Kidney (tissue), 14 donors: ENCODE measurements around the gene DCAF11. TPM values are rescaled to one million over a fixed set of nuclear protein-coding genes. Genes with fewer than 3 reads are reported as not detected.
"Not testable (repeated sequence)": the region's sequence is repeated elsewhere in the genome, so short reads cannot be mapped to it uniquely, and the experiment has no call there.

Experiments
- DNase-seq, 5 donors: peaks; one replicate each; pipeline ENCODE4 v3.0.0-alpha.2; 2013 to 2020
- FAIRE-seq: peaks from 2 replicates; lab custom pipeline; 2012; peaks lifted over from hg19 to GRCh38; lab: Jason Lieb, UNC
- H3K27ac ChIP-seq, 2 donors: one replicate each; pipeline ENCODE4 v1.7.0; 2013; ENCODE audit warnings: low read depth in 2 of 2, low read length in 2 of 2, inconsistent platforms in 1 of 2
- H3K27me3 ChIP-seq: one replicate; pipeline ENCODE4 v1.7.1; 2013; ENCODE audit warnings: low read length, inconsistent platforms; ENCODE audit not compliant: control insufficient read depth, insufficient read depth
- H3K36me3 ChIP-seq, 3 donors: one replicate each; pipeline versions ENCODE4 v1.7.0 to v1.7.1; 2013; ENCODE audit warnings: low read length in 3 of 3, control low read depth in 1 of 3, inconsistent platforms in 1 of 3; ENCODE audit not compliant: insufficient read depth in 3 of 3, control insufficient read depth in 2 of 3
- H3K4me1 ChIP-seq, 3 donors: one replicate each; pipeline versions ENCODE4 v1.7.0 to v1.7.1; 2013; ENCODE audit warnings: low read length in 3 of 3, inconsistent platforms in 1 of 3, low read depth in 1 of 3; ENCODE audit not compliant: control insufficient read depth in 2 of 3, insufficient read depth in 2 of 3
- H3K4me3 ChIP-seq, 3 donors: one replicate each; pipeline versions ENCODE4 v1.7.0 to v1.8.1; 2013; ENCODE audit warnings: low read length in 3 of 3, control low read depth in 1 of 3, inconsistent platforms in 1 of 3
- H3K9ac ChIP-seq, 3 donors: one replicate each; pipeline versions ENCODE4 v1.7.0 to v1.7.1; 2013; ENCODE audit warnings: low read length in 3 of 3, control low read depth in 1 of 3, inconsistent platforms in 1 of 3
- H3K9me3 ChIP-seq, 3 donors: one replicate each; pipeline versions ENCODE4 v1.7.0 to v1.7.1; 2013; ENCODE audit warnings: low read length in 3 of 3, control low read depth in 1 of 3, inconsistent platforms in 1 of 3; ENCODE audit not compliant: control insufficient read depth in 2 of 3, insufficient read depth in 1 of 3
- intact Hi-C: fragments of 100-400 bp; cut with DNase I; formaldehyde crosslinking; loops from one replicate; pipeline ENCODE4 v1.11.1; 2022
- polyA plus RNA-seq: library from polyadenylated mRNA; stranded (reverse); fragments of 350-450 nt; fragmentation: Illumina TruSeq; extraction: RNeasy Lipid Tissue Mini Kit (QIAGEN cat#74804); gene quantifications from one replicate; pipeline ENCODE4 v1.2.3, GENCODE V29; 2014; ENCODE audit warnings: low read depth, low replicate concordance; ENCODE audit not compliant: insufficient read depth
- total RNA-seq: library from RNA; stranded (reverse); fragmentation: NEBNext Ultra II Directional; extraction: Animal tissue kit (Norgen Biotek cat#: 25700); gene quantifications from one replicate; pipeline ENCODE4 v1.2.1, GENCODE V29; 2021
- TF ChIP-seq, protein P1 (sequence below): IDR thresholded peaks from 3 replicates; pipeline ENCODE4 v1.5.1; 2012; ENCODE audit warnings: mild to moderate bottlenecking, moderate library complexity, borderline replicate concordance; ENCODE audit not compliant: insufficient read depth; ENCODE audit errors: extremely low read depth
- donor health status: control.
- donor health status: control.
- donor health status: control.
- donor health status: control.
- donor health status: control.
- donor health status: DM: yes; HTN: yes; CAD: no.
- donor health status: Normal renal cell carcinoma (clear cell type).

Gene DCAF11
- total and polyA plus RNA-seq, 2 donors from 2014 or later = 69.4 to 81.1 TPM

DNA sequence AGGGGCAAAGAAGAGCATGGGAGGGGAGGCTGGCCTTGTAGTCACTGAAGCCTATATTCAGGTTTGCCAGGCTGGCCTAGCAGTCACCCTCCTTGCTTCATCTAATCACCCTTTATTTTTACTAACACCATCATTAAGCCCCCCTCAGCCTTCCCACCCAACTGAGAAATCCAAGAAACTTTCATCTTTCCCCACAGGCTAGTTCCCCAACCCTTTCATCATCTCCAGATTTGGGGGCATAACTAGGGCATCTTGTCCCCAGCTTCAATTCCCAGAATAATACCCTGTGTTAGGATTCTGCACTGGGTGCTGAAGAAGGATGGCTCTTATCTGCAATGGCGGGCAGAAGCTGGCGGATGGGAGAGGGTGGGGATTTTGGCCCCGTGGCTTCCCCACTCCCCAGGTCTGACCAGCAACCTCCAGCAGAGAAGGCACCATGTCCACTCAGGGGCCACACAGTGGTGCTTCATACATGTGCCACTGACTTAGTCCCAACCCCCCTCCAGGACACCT is 13.5 kb upstream of the DCAF11 start:
- Histone ChIP-seq H3K27ac (no peak overlapping the region), H3K4me1 (peaks cover 0 to 6% (median 0%) of the 10 kb centered on the region in 3 donors), H3K4me3 (no peak overlapping the region), H3K27me3 (no peaks in the 10 kb centered on the region), H3K9ac (peak overlapping the region in 1 of 3 donors; percentile 16), H3K36me3 (peaks cover 0 to 31% (median 16%) of the 10 kb centered on the region in 3 donors), H3K9me3 (no peaks in the 10 kb centered on the region)
- intact Hi-C loops = no loop called here
- TF ChIP-seq, protein P1, sequence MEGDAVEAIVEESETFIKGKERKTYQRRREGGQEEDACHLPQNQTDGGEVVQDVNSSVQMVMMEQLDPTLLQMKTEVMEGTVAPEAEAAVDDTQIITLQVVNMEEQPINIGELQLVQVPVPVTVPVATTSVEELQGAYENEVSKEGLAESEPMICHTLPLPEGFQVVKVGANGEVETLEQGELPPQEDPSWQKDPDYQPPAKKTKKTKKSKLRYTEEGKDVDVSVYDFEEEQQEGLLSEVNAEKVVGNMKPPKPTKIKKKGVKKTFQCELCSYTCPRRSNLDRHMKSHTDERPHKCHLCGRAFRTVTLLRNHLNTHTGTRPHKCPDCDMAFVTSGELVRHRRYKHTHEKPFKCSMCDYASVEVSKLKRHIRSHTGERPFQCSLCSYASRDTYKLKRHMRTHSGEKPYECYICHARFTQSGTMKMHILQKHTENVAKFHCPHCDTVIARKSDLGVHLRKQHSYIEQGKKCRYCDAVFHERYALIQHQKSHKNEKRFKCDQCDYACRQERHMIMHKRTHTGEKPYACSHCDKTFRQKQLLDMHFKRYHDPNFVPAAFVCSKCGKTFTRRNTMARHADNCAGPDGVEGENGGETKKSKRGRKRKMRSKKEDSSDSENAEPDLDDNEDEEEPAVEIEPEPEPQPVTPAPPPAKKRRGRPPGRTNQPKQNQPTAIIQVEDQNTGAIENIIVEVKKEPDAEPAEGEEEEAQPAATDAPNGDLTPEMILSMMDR = no peak
- DNase-seq (no peak), FAIRE-seq (no peak)

DNA sequence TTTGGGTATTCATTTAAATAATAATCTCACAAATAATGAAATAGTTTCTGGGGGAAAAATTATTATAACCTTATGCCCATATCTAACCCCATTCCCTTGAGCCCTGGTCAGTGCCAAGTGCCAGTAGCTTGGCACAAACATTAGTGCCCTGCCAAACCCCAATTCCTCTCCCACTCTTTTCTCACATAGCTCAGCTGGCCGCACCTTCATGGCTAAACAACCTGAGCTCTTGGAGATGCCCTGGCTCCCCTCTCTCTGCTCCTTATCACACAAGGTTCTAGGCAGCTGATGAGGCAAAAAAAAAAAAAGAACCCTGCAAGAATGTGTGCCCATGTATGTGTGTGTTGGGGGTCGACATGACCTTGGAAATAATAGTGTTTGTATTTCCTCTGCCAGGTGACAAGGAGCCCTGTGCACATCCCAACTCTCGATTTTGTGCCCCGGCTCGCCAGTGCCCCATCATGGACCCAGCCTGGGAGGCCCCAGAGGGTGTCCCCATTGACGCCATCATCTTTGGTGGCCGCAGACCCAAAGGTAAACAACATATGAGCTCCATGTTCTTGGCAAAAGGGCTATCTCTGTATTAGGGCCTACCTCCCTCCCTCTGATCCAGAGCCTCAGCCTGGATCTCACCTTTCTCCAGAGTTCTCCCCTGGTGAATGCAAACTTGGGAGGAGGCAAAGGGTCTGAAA is 12.1 kb upstream of the DCAF11 start:
- no peak for FAIRE-seq
- intact Hi-C loops = no loop called here
- TF ChIP-seq, protein P1 = no peak
- no peaks in the 10 kb centered on the region for H3K9me3 ChIP-seq
- no peak overlapping the region for H3K9ac ChIP-seq
- peaks cover 0 to 23% (median 15%) of the 10 kb centered on the region in 3 donors for H3K36me3 ChIP-seq
- H3K4me1 ChIP-seq = peaks cover 0 to 2% (median 0%) of the 10 kb centered on the region in 3 donors
- H3K4me3 ChIP-seq = no peak overlapping the region
- no peak for DNase-seq
- no peaks in the 10 kb centered on the region for H3K27me3 ChIP-seq
- H3K27ac ChIP-seq = no peak overlapping the region

DNA sequence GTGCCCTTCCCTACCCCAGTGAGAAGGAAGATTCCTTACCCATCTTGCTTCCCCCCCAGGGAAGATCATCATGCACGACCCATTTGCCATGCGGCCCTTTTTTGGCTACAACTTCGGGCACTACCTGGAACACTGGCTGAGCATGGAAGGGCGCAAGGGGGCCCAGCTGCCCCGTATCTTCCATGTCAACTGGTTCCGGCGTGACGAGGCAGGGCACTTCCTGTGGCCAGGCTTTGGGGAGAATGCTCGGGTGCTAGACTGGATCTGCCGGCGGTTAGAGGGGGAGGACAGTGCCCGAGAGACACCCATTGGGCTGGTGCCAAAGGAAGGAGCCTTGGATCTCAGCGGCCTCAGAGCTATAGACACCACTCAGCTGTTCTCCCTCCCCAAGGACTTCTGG is 11.1 kb upstream of the DCAF11 start:
- H3K36me3 ChIP-seq = peaks cover 0 to 17% (median 15%) of the 10 kb centered on the region in 3 donors
- no peak for FAIRE-seq
- DNase-seq = no peak
- intact Hi-C loops = no loop called here
- no peak overlapping the region for H3K27ac ChIP-seq
- TF ChIP-seq, protein P1 = no peak
- H3K9me3 ChIP-seq = no peaks in the 10 kb centered on the region
- no peak overlapping the region for H3K9ac ChIP-seq
- H3K27me3 ChIP-seq = no peaks in the 10 kb centered on the region
- H3K4me3 ChIP-seq = no peak overlapping the region
- H3K4me1 ChIP-seq = peaks cover 0 to 2% (median 0%) of the 10 kb centered on the region in 3 donors

DNA sequence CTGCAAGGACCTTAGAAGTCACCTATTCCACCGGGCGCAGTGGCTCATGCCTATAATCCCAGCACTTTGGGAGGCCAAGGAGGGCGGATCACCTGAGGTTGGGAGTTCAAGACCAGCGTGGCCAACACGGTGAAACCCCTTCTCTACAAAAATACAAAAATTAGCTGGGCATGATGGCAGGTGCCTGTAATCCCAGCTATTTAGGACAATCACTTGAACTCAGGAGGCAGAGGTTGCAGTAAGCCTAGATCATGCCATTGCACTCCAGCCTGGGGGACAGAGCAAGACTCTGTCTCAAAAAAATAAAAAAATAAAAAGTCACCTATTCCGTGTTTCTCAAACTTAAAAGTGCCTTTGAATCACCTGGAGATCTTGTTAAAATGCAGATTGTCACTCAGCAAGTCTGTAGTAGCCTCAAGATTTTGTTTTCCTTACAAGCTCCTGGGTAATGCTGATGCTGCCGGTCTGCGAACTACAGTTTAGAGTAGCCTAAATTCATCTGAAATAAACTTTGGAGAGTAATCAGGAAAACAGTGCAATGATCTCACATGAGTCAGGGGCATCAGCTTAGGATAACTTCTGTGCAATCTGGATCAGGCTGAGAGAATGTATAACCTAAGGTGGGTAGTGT is 8.9 kb upstream of the DCAF11 start:
- H3K4me3 ChIP-seq, H3K9me3 ChIP-seq, H3K27me3 ChIP-seq, FAIRE-seq, H3K36me3 ChIP-seq, intact Hi-C loops, H3K9ac ChIP-seq, H3K4me1 ChIP-seq, H3K27ac ChIP-seq, DNase-seq: not testable (repeated sequence)
